ENCODE measurements around the gene ZDHHC18. TPM values are rescaled to one million over a fixed set of nuclear protein-coding genes. Genes with fewer than 3 reads are reported as not detected.

ZDHHC18 gene
- total RNA-seq, 3 donors from 2014 or later, result 12.3 to 35.4 (median 16.4) TPM

DNA sequence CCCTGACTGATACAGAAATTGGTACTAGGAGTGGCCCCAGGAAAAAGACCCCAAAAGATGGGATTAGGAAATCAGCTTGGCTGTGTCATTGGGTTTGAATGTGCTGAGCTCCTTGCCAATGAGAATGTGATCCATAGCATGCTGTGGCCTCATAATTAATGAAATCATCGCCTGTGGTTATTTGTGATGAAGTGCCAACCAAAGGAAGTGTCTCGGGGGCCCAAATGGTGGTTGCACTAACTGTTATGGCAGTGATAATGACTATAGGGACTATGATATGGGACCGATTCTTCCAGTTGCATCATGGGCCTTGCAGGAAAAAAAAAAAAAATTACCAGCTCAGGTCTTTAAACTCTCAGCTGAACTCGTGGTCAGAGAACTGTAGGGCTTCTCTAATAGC is 15.4 kb upstream of the ZDHHC18 start:
- TF ChIP-seq POLR2A (IDR thresholded peaks at IDR 0.05) (no peak), CTCF (IDR thresholded peaks at IDR 0.05) (no peak), POLR2AphosphoS5 (IDR thresholded peaks at IDR 0.05) (no peak)
- Histone ChIP-seq H3K27ac (no peak overlapping the region), H3K36me3 (no peaks in the 10 kb centered on the region), H3K27me3 (no peaks in the 10 kb centered on the region), H3K9me3 (no peaks in the 10 kb centered on the region), H3K4me1 (no peaks in the 10 kb centered on the region), H3K4me3 (no peak overlapping the region)
- intact Hi-C loops (cut with DNase I; ENCODE audit: low total_unique reads), result no loop called here
- DNase-seq (ENCODE audit: low spot score in 2 of 2), result no peak

DNA sequence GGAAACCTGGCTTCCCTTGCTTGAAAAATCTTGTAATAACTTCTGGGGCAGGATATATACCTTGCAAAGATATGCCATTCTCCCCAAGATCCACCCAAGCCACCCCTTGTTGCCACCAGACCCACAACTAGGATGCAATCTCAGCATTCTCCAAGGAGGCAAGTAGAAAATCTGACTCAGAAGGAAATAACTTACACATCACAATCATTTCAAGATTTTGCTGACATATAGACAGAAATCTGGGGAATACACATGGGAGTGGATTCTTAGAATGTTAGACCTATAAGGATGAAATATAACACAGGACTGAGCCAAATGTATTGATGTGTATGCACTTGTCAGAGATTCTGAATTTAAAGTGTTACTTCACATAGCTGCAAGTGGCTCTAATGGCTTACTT is 14.8 kb upstream of the ZDHHC18 start:
- no peaks in the 10 kb centered on the region for H3K9me3 ChIP-seq
- intact Hi-C loops (cut with DNase I; ENCODE audit: low total_unique reads), result no loop called here
- no peak overlapping the region for H3K4me3 ChIP-seq
- H3K36me3 ChIP-seq, result no peaks in the 10 kb centered on the region
- no peak overlapping the region for H3K27ac ChIP-seq
- no peaks in the 10 kb centered on the region for H3K4me1 ChIP-seq
- TF ChIP-seq CTCF (IDR thresholded peaks at IDR 0.05) (no peak), POLR2AphosphoS5 (IDR thresholded peaks at IDR 0.05) (no peak), POLR2A (IDR thresholded peaks at IDR 0.05) (no peak)
- no peak for DNase-seq (ENCODE audit: low spot score in 2 of 2)
- H3K27me3 ChIP-seq, result no peaks in the 10 kb centered on the region

GRCh38 chr1:26814377-26814776 is 12.1 kb upstream of the ZDHHC18 start:
- no peaks in the 10 kb centered on the region for H3K4me1 ChIP-seq
- H3K4me3 ChIP-seq, result no peak overlapping the region
- H3K9me3 ChIP-seq, result no peaks in the 10 kb centered on the region
- DNase-seq (ENCODE audit: low spot score in 2 of 2), result no peak
- H3K27ac ChIP-seq, result no peak overlapping the region
- no peaks in the 10 kb centered on the region for H3K27me3 ChIP-seq
- no peak for TF ChIP-seq POLR2A (IDR thresholded peaks at IDR 0.05)
- no peaks in the 10 kb centered on the region for H3K36me3 ChIP-seq
- intact Hi-C loops (cut with DNase I; ENCODE audit: low total_unique reads), result no loop called here

DNA sequence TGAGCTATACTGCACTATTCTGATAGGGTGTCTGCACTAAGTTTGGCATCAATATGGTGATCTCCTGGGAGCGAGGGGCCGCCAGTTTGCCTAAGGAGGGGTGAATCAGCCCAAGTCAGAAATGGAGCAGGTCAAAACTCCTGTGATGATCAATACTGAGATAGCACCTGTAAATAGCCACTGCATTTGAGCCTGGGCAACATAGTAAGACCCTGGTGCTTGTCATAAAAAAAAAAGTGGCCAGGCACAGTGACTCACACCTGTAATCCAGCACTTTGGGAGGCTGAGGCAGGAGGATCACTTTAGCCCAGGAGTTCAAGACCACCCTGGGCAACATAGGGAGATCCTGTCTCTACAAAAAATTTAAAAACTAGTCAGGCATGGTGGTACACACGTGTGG is 11.6 kb upstream of the ZDHHC18 start:
- intact Hi-C loops (cut with DNase I; ENCODE audit: low total_unique reads), result no loop called here

GRCh38 chr1:26820784-26821269 is 5.7 kb upstream of the ZDHHC18 start:
- Histone ChIP-seq H3K4me1 (no peaks in the 10 kb centered on the region), H3K36me3 (no peaks in the 10 kb centered on the region), H3K27ac (no peak overlapping the region), H3K9me3 (no peaks in the 10 kb centered on the region), H3K27me3 (no peaks in the 10 kb centered on the region), H3K4me3 (no peak overlapping the region)
- DNase-seq (ENCODE audit: low spot score in 2 of 2), result no peak
- no peak for TF ChIP-seq CTCF (IDR thresholded peaks at IDR 0.05)
- no peak for TF ChIP-seq POLR2AphosphoS5 (IDR thresholded peaks at IDR 0.05)
- TF ChIP-seq POLR2A (IDR thresholded peaks at IDR 0.05), result no peak
- intact Hi-C loops (cut with DNase I; ENCODE audit: low total_unique reads), result no loop called here

More for the DNA sequence above, 11.6 kb upstream of the ZDHHC18 start:
- Histone ChIP-seq H3K4me1 (no peaks in the 10 kb centered on the region), H3K9me3 (no peaks in the 10 kb centered on the region), H3K27me3 (no peaks in the 10 kb centered on the region), H3K4me3 (no peak overlapping the region), H3K27ac (no peak overlapping the region), H3K36me3 (no peaks in the 10 kb centered on the region)
- no peak for TF ChIP-seq POLR2AphosphoS5 (IDR thresholded peaks at IDR 0.05)
- no peak for TF ChIP-seq CTCF (IDR thresholded peaks at IDR 0.05)
- TF ChIP-seq POLR2A (IDR thresholded peaks at IDR 0.05), result no peak
- DNase-seq (ENCODE audit: low spot score in 2 of 2), result no peak

Data from breast epithelium (tissue), 4 donors.